Heart left ventricle (tissue), 16 donors: Measurements from ENCODE around the gene DHRS7. TPM values are rescaled to one million over a fixed set of nuclear protein-coding genes. Genes with fewer than 3 reads are reported as not detected.

Experiments used
- ATAC-seq, 4 donors: fragments of 200-7000 bp; cut with Tn5 transposase; one replicate each; pipeline ENCODE4 v1.9.1; 2020 to 2022; ENCODE audit warnings: moderate library complexity in 4 of 4, mild to moderate bottlenecking in 3 of 4, moderate number of reproducible peaks in 1 of 4
- DNase-seq, 5 donors: peaks; one replicate each; pipeline ENCODE4 v3.0.0-alpha.2; 2020
- H3K27ac ChIP-seq, 12 donors: fragments of 200-600 bp; sonication (generic) in 4 of 12; one replicate each; pipeline versions ENCODE4 v1.5.0 to v1.8.0; 2016 to 2022; ENCODE audit warnings: mild to moderate bottlenecking in 2 of 12
- H3K27me3 ChIP-seq, 9 donors: fragments of 200-600 bp; sonication (generic) in 2 of 9; one replicate each; pipeline versions ENCODE4 v1.5.1 to v1.8.0; 2016 to 2022; ENCODE audit warnings: mild to moderate bottlenecking in 3 of 9
- H3K36me3 ChIP-seq, 9 donors: fragments of 200-600 bp; sonication (generic) in 2 of 9; one replicate each; pipeline versions ENCODE4 v1.5.0 to v1.8.0; 2018 to 2022; ENCODE audit warnings: mild to moderate bottlenecking in 2 of 9
- H3K4me1 ChIP-seq, 12 donors: fragments of 200-600 bp; sonication (generic) in 4 of 12; one replicate each; pipeline versions ENCODE4 v1.5.0 to v1.8.0; 2016 to 2022; ENCODE audit warnings: mild to moderate bottlenecking in 3 of 12
- H3K4me3 ChIP-seq, 12 donors: fragments of 200-600 bp; sonication (generic) in 4 of 12; one replicate each; pipeline versions ENCODE4 v1.5.0 to v1.8.0; 2017 to 2022; ENCODE audit warnings: mild to moderate bottlenecking in 9 of 12, moderate library complexity in 4 of 12
- H3K9me3 ChIP-seq, 12 donors: fragments of 200-600 bp; sonication (generic) in 4 of 12; one replicate each; pipeline versions ENCODE4 v1.5.0 to v1.8.0; 2016 to 2022; ENCODE audit warnings: mild to moderate bottlenecking in 1 of 12
- POLR2A ChIP-seq, 2 donors: fragments of 450-650 bp; IDR thresholded peaks; one replicate each; pipeline ENCODE4 v1.6.1; 2017; ENCODE audit warnings: antibody characterized with exemption in 2 of 2, mild to moderate bottlenecking in 2 of 2, moderate library complexity in 2 of 2
- WGBS, 4 donors: extraction: QIAGEN DNeasy Blood & Tissue Kit in 2 of 4; methylation state at CpG; one replicate each; pipeline versions ENCODE4 v1.1.5 to v1.1.7; 2013 to 2018; 5-methylcytosine and 5-hydroxymethylcytosine counted together
- intact Hi-C, 10 donors: fragments of 100-400 bp; cut with DNase I; formaldehyde crosslinking; loops; one replicate each; pipeline versions ENCODE4 v1.11.1 to v1.14.2; 2022
- polyA plus RNA-seq, 2 donors: library from polyadenylated mRNA; stranded (reverse); fragments of 200-250 nt; gene quantifications; one replicate each; pipeline ENCODE4 v1.2.3, GENCODE V29; 2013
- total RNA-seq, 9 donors: library from RNA; depleted of rRNA in 2 of 9; stranded (reverse); fragments of >200 nt in 2 of 9; fragmentation: NEBNext Ultra II Directional in 3 of 9; extraction: Animal tissue kit (Norgen Biotek cat#: 25700) in 3 of 9; gene quantifications; one replicate each; pipeline versions ENCODE4 v1.1.0 to v1.2.4, GENCODE V29; 2016 to 2023
- TF ChIP-seq, protein P1 (sequence below), 12 donors: fragments of 200-600 bp; sonication (generic) in 4 of 12; IDR thresholded peaks; one replicate each; pipeline versions ENCODE4 v1.5.0 to v1.8.0; 2018 to 2022; ENCODE audit warnings: antibody characterized with exemption in 12 of 12, mild to moderate bottlenecking in 5 of 12
- donor health status: ischemic (EF 13 %, LVEDD 7.1; RV severe dilation, severe dysfunction).
- donor health status: healthy with polysubstance abuse.
- donor health status: DM: no; HTN: yes; CAD: no.
- donor health status: DM: no; HTN: no; CAD: no.
- donor health status: ischemic (EF 25% LVEDD 6.9; RV normal size, moderate dysfunction).
- donor health status: ischemic (EF 25% LVEDD 5.7; RV mildly dilated, moderate dysfunction).
- donor health status: healthy.
- donor health status: DM: yes; HTN: yes; CAD: no.
- donor health status: ischemic (EF 35%, LVEDD 5.7; RV mildly dilated, moderate dysfunction).
- donor health status: nonischemic (EF 11% LVEDD 7.7; RV severe dilation, severe dysfunction).
- donor health status: DM: yes; HTN: yes; CAD: no.
- donor health status: PGD.
- donor health status: ischemic (EF 29% LVEDD 5.4; RV normal size, mild dysfunction).
- donor health status: nonischemic (EF 23%, LVEDD 6.1; RV moderate dilation, normal function).

DHRS7 gene
- total and polyA plus RNA-seq, 11 donors = 27.9 to 89.3 (median 40.5) TPM

DNA sequence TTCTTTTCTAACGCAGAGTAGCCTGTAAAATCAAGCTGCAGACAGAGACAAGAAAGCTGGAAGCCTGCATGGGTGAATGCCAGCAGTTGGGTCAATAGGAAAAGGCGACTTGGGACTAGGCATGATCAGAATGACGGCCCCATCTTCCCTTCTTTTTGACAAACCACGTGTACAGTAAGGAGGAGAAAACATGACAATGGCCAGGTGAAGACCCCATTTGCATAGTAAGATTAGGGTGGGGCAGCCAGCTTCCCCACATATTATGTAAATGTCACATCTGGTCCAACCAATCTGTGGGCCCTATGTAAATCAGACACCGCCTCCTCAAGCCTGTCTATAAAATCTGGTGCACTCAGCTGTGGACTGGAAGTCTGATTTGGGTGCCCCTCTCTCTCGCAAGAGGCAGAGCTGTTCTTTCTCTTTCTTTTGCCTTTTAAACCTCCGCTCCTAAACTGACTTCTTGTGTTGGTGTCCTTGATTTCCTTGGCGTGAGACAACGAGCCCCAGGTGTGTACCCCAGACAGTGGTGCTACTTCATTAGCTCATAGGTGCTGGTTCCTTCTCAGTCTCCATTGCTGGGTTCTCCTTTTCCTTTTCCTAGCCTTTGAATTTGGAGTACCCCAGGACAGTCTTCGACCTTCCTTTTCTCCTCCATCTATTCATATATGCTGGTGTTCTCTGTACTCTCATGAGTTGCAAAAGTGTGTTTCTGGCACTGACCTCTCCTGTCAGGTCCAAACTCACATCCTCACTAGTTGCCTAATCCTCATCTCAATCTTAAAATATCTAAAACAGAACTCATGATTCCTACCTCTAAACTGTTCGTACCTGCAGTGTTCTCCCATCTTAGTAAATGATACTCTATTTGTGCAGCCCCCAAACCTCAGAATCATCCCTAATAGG is 9.4 kb upstream of the DHRS7 start:
- Histone ChIP-seq H3K4me1 (peaks cover 0 to 3% (median 0%) of the 10 kb centered on the region in 12 donors), H3K9me3 (peaks cover 0 to 10% (median 0%) of the 10 kb centered on the region in 12 donors), H3K27me3 (no peaks in the 10 kb centered on the region), H3K27ac (no peak overlapping the region), H3K4me3 (no peak overlapping the region), H3K36me3 (no peaks in the 10 kb centered on the region)
- TF ChIP-seq POLR2A (IDR thresholded peaks at IDR 0.05) = no peak
- TF ChIP-seq, protein P1, sequence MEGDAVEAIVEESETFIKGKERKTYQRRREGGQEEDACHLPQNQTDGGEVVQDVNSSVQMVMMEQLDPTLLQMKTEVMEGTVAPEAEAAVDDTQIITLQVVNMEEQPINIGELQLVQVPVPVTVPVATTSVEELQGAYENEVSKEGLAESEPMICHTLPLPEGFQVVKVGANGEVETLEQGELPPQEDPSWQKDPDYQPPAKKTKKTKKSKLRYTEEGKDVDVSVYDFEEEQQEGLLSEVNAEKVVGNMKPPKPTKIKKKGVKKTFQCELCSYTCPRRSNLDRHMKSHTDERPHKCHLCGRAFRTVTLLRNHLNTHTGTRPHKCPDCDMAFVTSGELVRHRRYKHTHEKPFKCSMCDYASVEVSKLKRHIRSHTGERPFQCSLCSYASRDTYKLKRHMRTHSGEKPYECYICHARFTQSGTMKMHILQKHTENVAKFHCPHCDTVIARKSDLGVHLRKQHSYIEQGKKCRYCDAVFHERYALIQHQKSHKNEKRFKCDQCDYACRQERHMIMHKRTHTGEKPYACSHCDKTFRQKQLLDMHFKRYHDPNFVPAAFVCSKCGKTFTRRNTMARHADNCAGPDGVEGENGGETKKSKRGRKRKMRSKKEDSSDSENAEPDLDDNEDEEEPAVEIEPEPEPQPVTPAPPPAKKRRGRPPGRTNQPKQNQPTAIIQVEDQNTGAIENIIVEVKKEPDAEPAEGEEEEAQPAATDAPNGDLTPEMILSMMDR (IDR thresholded peaks at IDR 0.05) = no peak
- WGBS, 4 donors = 79 to 81% (median 81%) methylated on average over 11 of the region's 11 CpGs
- no peak for ATAC-seq
- intact Hi-C loops = no loop called here
- no peak for DNase-seq

DNA sequence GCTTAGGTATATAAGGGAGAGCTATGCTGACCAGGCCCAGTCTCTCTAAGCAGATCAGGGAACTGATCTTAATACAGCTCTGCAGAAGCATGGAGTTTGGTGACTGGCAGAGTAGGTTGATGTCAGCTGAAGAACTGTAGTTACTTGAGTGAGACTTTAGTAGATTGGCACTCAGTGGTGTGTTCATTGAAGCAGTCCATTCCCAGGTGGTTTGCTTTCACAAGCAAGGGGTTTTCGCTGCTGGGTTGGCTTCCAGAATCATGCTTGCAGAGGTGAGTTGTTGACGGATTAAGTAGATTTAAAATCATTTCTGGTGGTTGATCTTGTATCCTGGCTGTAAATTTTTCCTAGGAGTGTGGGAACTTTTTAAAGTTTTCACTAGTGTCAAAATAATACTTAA is 6.5 kb upstream of the DHRS7 start:
- Histone ChIP-seq H3K4me3 (no peak overlapping the region), H3K9me3 (no peaks in the 10 kb centered on the region), H3K4me1 (peaks cover 0 to 1% (median 0%) of the 10 kb centered on the region in 12 donors), H3K27ac (no peak overlapping the region), H3K27me3 (no peaks in the 10 kb centered on the region), H3K36me3 (no peaks in the 10 kb centered on the region)
- no peak for TF ChIP-seq POLR2A (IDR thresholded peaks at IDR 0.05)
- TF ChIP-seq, protein P1 (IDR thresholded peaks at IDR 0.05) = no peak
- no peak for ATAC-seq
- intact Hi-C loops = no loop called here
- DNase-seq = no peak
- WGBS, 4 donors = 68 to 98% (median 96%) methylated on average over 2 of the region's 2 CpGs

DNA sequence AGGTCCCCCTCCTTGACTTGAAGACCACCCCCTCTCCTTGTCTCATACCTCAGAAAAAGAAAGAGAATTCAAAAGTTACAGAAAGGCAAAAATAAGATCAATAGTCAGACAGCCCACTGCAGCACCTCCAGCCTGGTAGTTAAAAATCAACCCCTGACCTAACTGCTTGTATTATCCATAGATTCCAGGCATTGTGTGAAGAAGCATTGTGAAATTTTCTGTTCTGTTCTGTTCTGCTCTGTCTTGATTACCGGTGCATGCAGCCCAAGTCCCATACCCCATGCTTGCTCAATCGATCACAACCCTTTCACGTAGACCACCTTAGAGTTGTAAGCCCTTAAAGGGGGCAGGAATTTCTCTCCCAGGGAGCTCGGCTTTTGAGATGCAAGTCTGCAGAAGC is 5.8 kb upstream of the DHRS7 start:
- no peaks in the 10 kb centered on the region for H3K36me3 ChIP-seq
- peaks cover 0 to 9% (median 5%) of the 10 kb centered on the region in 12 donors for H3K4me1 ChIP-seq
- no peaks in the 10 kb centered on the region for H3K27me3 ChIP-seq
- TF ChIP-seq, protein P1 (IDR thresholded peaks at IDR 0.05) = no peak
- TF ChIP-seq POLR2A (IDR thresholded peaks at IDR 0.05) = no peak
- H3K27ac ChIP-seq = no peak overlapping the region
- ATAC-seq = no peak
- no peaks in the 10 kb centered on the region for H3K9me3 ChIP-seq
- DNase-seq = no peak
- H3K4me3 ChIP-seq = no peak overlapping the region
- WGBS, 4 donors = 95 to 97% (median 95%) methylated on average over 4 of the region's 4 CpGs
- intact Hi-C loops = no loop called here

DNA sequence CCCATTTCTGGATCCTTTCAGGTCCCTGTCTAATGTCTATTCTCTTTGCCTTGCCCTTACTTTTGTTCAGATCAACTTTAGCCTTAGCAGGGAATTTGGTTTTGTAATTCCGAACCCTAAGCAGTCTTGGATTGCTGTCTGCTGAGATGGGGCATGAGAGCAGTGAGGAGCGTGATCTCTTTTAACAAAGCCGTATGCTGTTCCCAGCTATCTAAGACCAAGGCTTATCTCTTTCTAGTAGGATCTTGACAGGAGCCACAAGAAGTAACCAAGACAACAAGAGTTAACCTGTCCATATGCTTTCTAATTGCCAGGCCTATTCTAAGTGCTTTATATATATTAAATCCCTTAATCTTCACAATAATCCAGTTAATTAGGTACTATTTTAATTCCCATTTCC is 4.5 kb upstream of the DHRS7 start:
- TF ChIP-seq POLR2A (IDR thresholded peaks at IDR 0.05) = no peak
- TF ChIP-seq, protein P1 (IDR thresholded peaks at IDR 0.05) = no peak
- H3K4me3 ChIP-seq = no peak overlapping the region
- intact Hi-C loops = loop anchor here in 9 of 10 donors (5.0 to 10.0 kb wide), 7 partner anchors 75 to 685 kb away; partner anchors contain the start of genes PCNX4 (in 2 of the 9), JKAMP (in 1 of the 9) and L3HYPDH (in 1 of the 9)
- H3K4me1 ChIP-seq = peaks cover 0 to 14% (median 9%) of the 10 kb centered on the region in 12 donors
- 91 to 98% (median 93%) methylated on average over 3 of the region's 3 CpGs for WGBS, 4 donors
- no peaks in the 10 kb centered on the region for H3K9me3 ChIP-seq
- H3K27me3 ChIP-seq = no peaks in the 10 kb centered on the region
- DNase-seq = no peak
- no peaks in the 10 kb centered on the region for H3K36me3 ChIP-seq
- ATAC-seq = no peak
- no peak overlapping the region for H3K27ac ChIP-seq
